ENCODE results near the gene CACNB2. TPM values are rescaled to one million over a fixed set of nuclear protein-coding genes. Genes with fewer than 3 reads are reported as not detected.

CACNB2 gene
- total RNA-seq, 1 experiment from 2014 or later: not detected

- in situ Hi-C loops (cut with HindIII; ENCODE audit: low pct_unique_long_range_greater_than_20kb, low sequenced_read_pairs): no loop called here
- no peak for DNase-seq (ENCODE audit: low read depth)
Observed at GRCh38 chr10:18246967-18247366, 106.7 kb downstream of the CACNB2 start.

- DNase-seq (ENCODE audit: low read depth): no peak
- in situ Hi-C loops (cut with HindIII; ENCODE audit: low pct_unique_long_range_greater_than_20kb, low sequenced_read_pairs): no loop called here
Observed at GRCh38 chr10:18252086-18252485, 111.9 kb downstream of the CACNB2 start.

GRCh38 chr10:18254086-18254485, 113.9 kb downstream of the CACNB2 start:
- in situ Hi-C loops (cut with HindIII; ENCODE audit: low pct_unique_long_range_greater_than_20kb, low sequenced_read_pairs): no loop called here
- no peak for DNase-seq (ENCODE audit: low read depth)

GRCh38 chr10:18254692-18255091, 114.5 kb downstream of the CACNB2 start:
- in situ Hi-C loops (cut with HindIII; ENCODE audit: low pct_unique_long_range_greater_than_20kb, low sequenced_read_pairs): no loop called here
- no peak for DNase-seq (ENCODE audit: low read depth)

GRCh38 chr10:18260310-18260922, 120.2 kb downstream of the CACNB2 start:
- in situ Hi-C loops (cut with HindIII; ENCODE audit: low pct_unique_long_range_greater_than_20kb, low sequenced_read_pairs): no loop called here
- no peak for DNase-seq (ENCODE audit: low read depth)

- DNase-seq (ENCODE audit: low read depth): no peak
- in situ Hi-C loops (cut with HindIII; ENCODE audit: low pct_unique_long_range_greater_than_20kb, low sequenced_read_pairs): no loop called here
Observed at GRCh38 chr10:18261063-18261610, 120.9 kb downstream of the CACNB2 start.

GRCh38 chr10:18261768-18262231, 121.6 kb downstream of the CACNB2 start:
- no peak for DNase-seq (ENCODE audit: low read depth)
- in situ Hi-C loops (cut with HindIII; ENCODE audit: low pct_unique_long_range_greater_than_20kb, low sequenced_read_pairs): no loop called here

GRCh38 chr10:18264466-18265050, 124.3 kb downstream of the CACNB2 start:
- in situ Hi-C loops (cut with HindIII; ENCODE audit: low pct_unique_long_range_greater_than_20kb, low sequenced_read_pairs): no loop called here
- no peak for DNase-seq (ENCODE audit: low read depth)

- DNase-seq (ENCODE audit: low read depth): no peak
- in situ Hi-C loops (cut with HindIII; ENCODE audit: low pct_unique_long_range_greater_than_20kb, low sequenced_read_pairs): no loop called here
Observed at GRCh38 chr10:18268005-18268404, 127.8 kb downstream of the CACNB2 start.

- DNase-seq (ENCODE audit: low read depth): no peak
- in situ Hi-C loops (cut with HindIII; ENCODE audit: low pct_unique_long_range_greater_than_20kb, low sequenced_read_pairs): no loop called here
Observed at GRCh38 chr10:18271491-18271890, 131.3 kb downstream of the CACNB2 start.

- in situ Hi-C loops (cut with HindIII; ENCODE audit: low pct_unique_long_range_greater_than_20kb, low sequenced_read_pairs): no loop called here
- DNase-seq (ENCODE audit: low read depth): no peak
Observed at GRCh38 chr10:18273039-18273438, 132.8 kb downstream of the CACNB2 start.

- no peak for DNase-seq (ENCODE audit: low read depth)
- in situ Hi-C loops (cut with HindIII; ENCODE audit: low pct_unique_long_range_greater_than_20kb, low sequenced_read_pairs): no loop called here
Observed at GRCh38 chr10:18278181-18278580, 138.0 kb downstream of the CACNB2 start.

- DNase-seq (ENCODE audit: low read depth): no peak
- in situ Hi-C loops (cut with HindIII; ENCODE audit: low pct_unique_long_range_greater_than_20kb, low sequenced_read_pairs): no loop called here
Observed at GRCh38 chr10:18279173-18279572, 138.9 kb downstream of the CACNB2 start.

GRCh38 chr10:18282094-18282493, 141.9 kb downstream of the CACNB2 start:
- no peak for DNase-seq (ENCODE audit: low read depth)
- in situ Hi-C loops (cut with HindIII; ENCODE audit: low pct_unique_long_range_greater_than_20kb, low sequenced_read_pairs): no loop called here

- no peak for DNase-seq (ENCODE audit: low read depth)
- in situ Hi-C loops (cut with HindIII; ENCODE audit: low pct_unique_long_range_greater_than_20kb, low sequenced_read_pairs): no loop called here
Observed at GRCh38 chr10:18290651-18291313, 150.6 kb downstream of the CACNB2 start.

- in situ Hi-C loops (cut with HindIII; ENCODE audit: low pct_unique_long_range_greater_than_20kb, low sequenced_read_pairs): no loop called here
- no peak for DNase-seq (ENCODE audit: low read depth)
Observed at GRCh38 chr10:18293536-18294510, 153.6 kb downstream of the CACNB2 start.

GRCh38 chr10:18294633-18295032, 154.4 kb downstream of the CACNB2 start:
- in situ Hi-C loops (cut with HindIII; ENCODE audit: low pct_unique_long_range_greater_than_20kb, low sequenced_read_pairs): no loop called here
- DNase-seq (ENCODE audit: low read depth): no peak

- DNase-seq (ENCODE audit: low read depth): no peak
- in situ Hi-C loops (cut with HindIII; ENCODE audit: low pct_unique_long_range_greater_than_20kb, low sequenced_read_pairs): no loop called here
Observed at GRCh38 chr10:18297659-18298058, 157.4 kb downstream of the CACNB2 start.

Data from Caki2 (cell line).